Measurements from ENCODE around the gene TRAPPC14.

DNA sequence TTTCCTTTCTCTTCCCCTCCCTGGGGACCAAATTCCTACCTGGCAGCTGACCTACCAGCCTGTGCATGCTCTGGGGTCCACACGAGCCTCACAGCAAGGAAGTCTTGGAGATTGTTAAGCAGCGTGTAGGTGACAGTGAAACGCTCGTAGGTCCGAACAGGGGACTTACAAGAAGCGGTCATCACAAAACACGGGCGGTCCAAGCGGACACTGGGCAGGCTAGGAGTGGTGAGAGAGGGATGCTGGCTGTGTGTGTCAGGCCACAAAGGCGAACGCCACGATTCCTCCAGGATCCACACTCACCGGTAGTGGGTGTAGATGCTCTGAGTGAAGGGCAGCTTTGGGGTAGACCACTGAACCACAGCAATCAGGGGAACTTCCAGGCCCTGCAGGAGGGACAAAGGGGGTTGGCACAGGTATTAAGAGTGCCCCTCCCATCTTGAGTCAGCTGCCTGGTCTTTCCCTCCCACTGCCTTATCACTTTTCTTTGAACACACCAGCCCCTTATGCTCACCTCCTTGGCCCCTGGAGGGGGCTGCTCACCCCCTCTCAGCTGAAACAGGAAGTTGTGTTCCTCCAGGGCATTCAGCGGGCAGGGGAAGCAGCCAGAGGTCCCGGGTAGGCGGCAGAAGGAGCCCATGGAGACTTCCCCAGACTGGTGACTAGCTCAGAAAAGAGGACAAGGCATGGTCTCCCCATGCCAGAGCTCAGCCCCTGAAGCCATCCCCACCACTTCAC lies 2.0 kb downstream of the TRAPPC14 start:
- TF ChIP-seq, protein P1, sequence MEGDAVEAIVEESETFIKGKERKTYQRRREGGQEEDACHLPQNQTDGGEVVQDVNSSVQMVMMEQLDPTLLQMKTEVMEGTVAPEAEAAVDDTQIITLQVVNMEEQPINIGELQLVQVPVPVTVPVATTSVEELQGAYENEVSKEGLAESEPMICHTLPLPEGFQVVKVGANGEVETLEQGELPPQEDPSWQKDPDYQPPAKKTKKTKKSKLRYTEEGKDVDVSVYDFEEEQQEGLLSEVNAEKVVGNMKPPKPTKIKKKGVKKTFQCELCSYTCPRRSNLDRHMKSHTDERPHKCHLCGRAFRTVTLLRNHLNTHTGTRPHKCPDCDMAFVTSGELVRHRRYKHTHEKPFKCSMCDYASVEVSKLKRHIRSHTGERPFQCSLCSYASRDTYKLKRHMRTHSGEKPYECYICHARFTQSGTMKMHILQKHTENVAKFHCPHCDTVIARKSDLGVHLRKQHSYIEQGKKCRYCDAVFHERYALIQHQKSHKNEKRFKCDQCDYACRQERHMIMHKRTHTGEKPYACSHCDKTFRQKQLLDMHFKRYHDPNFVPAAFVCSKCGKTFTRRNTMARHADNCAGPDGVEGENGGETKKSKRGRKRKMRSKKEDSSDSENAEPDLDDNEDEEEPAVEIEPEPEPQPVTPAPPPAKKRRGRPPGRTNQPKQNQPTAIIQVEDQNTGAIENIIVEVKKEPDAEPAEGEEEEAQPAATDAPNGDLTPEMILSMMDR (IDR thresholded peaks at IDR 0.05) = no peak
- no peak for TF ChIP-seq POLR2A (IDR thresholded peaks at IDR 0.05)
